Naive thymus-derived CD8-positive, alpha-beta T cell (primary cell): ENCODE measurements around the gene RNF224. TPM values are rescaled to one million over a fixed set of nuclear protein-coding genes. Genes with fewer than 3 reads are reported as not detected.

Experiments used
- ATAC-seq, 2 donors: fragments of 150-1000 bp; cut with Tn5 transposase in 1 of 2; sonication (Bioruptor Pico), chemical (Tn5 transposase) in 1 of 2; 1 replicate in 1 of 2; 2 replicates in 1 of 2; pipeline ENCODE4 v1.10.0; 2021; ENCODE audit warnings: mild to moderate bottlenecking in 2 of 2, moderate library complexity in 2 of 2
- POLR2A ChIA-PET: fragments of 350-600 bp; sonication (Branson Sonifier 250); formaldehyde crosslinking; loops from one replicate; lab custom pipeline; 2021; ENCODE audit warnings: antibody characterized with exemption; lab: Charles Lee
- DNase-seq, 10 donors: peaks; one replicate each; pipeline versions ENCODE4 v3.0.0 to v3.0.0-alpha.2; 2020 to 2022
- H3K27ac Mint-ChIP-seq, 10 donors: one replicate each; pipeline ENCODE4 v1.8.0; 2020 to 2022; ENCODE audit warnings: mild to moderate bottlenecking in 10 of 10, mixed read lengths in 10 of 10, moderate library complexity in 4 of 10, inconsistent platforms in 1 of 10
- H3K27me3 Mint-ChIP-seq, 5 donors: one replicate each; pipeline ENCODE4 v1.8.0; 2021 to 2022; ENCODE audit warnings: mixed read lengths in 5 of 5
- H3K36me3 Mint-ChIP-seq, 3 donors: one replicate each; pipeline ENCODE4 v1.8.0; 2020 to 2022; ENCODE audit warnings: mixed read lengths in 3 of 3, mild to moderate bottlenecking in 2 of 3, inconsistent platforms in 1 of 3
- H3K4me1 Mint-ChIP-seq, 4 donors: one replicate each; pipeline ENCODE4 v1.8.0; 2021 to 2022; ENCODE audit warnings: mixed read lengths in 4 of 4
- H3K4me3 Mint-ChIP-seq, 10 donors: one replicate each; pipeline ENCODE4 v1.8.0; 2020 to 2022; ENCODE audit warnings: mild to moderate bottlenecking in 10 of 10, mixed read lengths in 10 of 10, moderate library complexity in 6 of 10, inconsistent platforms in 1 of 10
- H3K9me3 Mint-ChIP-seq, 9 donors: one replicate each; pipeline ENCODE4 v1.8.0; 2020 to 2022; ENCODE audit warnings: mixed read lengths in 9 of 9, mild to moderate bottlenecking in 3 of 9, inconsistent platforms in 1 of 9, moderate library complexity in 1 of 9
- polyA plus RNA-seq, 3 donors: library from polyadenylated mRNA; unstranded; fragments of 300-500 nt; fragmentation: Illumina TruSeq; gene quantifications; one replicate each; pipeline ENCODE4 v1.2.3, GENCODE V29; 2021
- total RNA-seq, 8 experiments: library from RNA in 2 of 8; stranded (reverse) in 2 of 8; gene quantifications; one replicate each; pipeline ENCODE4 v1.2.3 and lab custom pipeline; 2021 to 2026

Gene RNF224
- total and polyA plus RNA-seq, 5 experiments from 2014 or later: 0.21 TPM; not detected in 4

GRCh38 chr9:137186385-137186784 is 40.9 kb upstream of the RNF224 start:
- ATAC-seq (no peak), DNase-seq (no peak)
- Mint-ChIP-seq H3K4me3 (peak overlapping the region; percentile 30 to 95 (median 88)), H3K4me1 (peaks cover 8 to 50% (median 41%) of the 10 kb centered on the region in 4 donors), H3K9me3 (no peaks in the 10 kb centered on the region), H3K36me3 (peaks cover 0 to 32% (median 13%) of the 10 kb centered on the region in 3 donors), H3K27me3 (no peaks in the 10 kb centered on the region), H3K27ac (peak overlapping the region in 4 of 10 donors; percentile 47 to 96 (median 64))
- POLR2A ChIA-PET: interaction anchor here (0.6 to 8.1 kb wide), 5 partner anchors 12 to 759 kb away, joined by 3 to 135 read pairs (median 12); partner anchors contain the start of genes CYSRT1, NDOR1, RNF208 and RNF224

GRCh38 chr9:137187386-137187785 is 39.9 kb upstream of the RNF224 start:
- POLR2A ChIA-PET: interaction anchor here (0.5 to 8.1 kb wide), 17 partner anchors 9 to 431 kb away, joined by 3 to 135 read pairs (median 6); partner anchors contain the start of genes CYSRT1, MAN1B1, NDOR1 and RNF208
- no peaks in the 10 kb centered on the region for H3K27me3 Mint-ChIP-seq
- peaks cover 8 to 50% (median 41%) of the 10 kb centered on the region in 4 donors for H3K4me1 Mint-ChIP-seq
- ATAC-seq (no peak), DNase-seq (no peak)
- H3K27ac Mint-ChIP-seq: peak overlapping the region; percentile 83 to 97 (median 93)
- H3K36me3 Mint-ChIP-seq: peaks cover 0 to 27% (median 9%) of the 10 kb centered on the region in 3 donors
- no peaks in the 10 kb centered on the region for H3K9me3 Mint-ChIP-seq
- H3K4me3 Mint-ChIP-seq: peak overlapping the region; percentile 87 to 96 (median 91)

- DNase-seq (no peak), ATAC-seq (peak in 1 of 2 donors; percentile 21)
- H3K9me3 Mint-ChIP-seq: no peaks in the 10 kb centered on the region
- no peaks in the 10 kb centered on the region for H3K27me3 Mint-ChIP-seq
- peaks cover 8 to 50% (median 41%) of the 10 kb centered on the region in 4 donors for H3K4me1 Mint-ChIP-seq
- peak overlapping the region; percentile 87 to 96 (median 91) for H3K4me3 Mint-ChIP-seq
- POLR2A ChIA-PET: interaction anchor here (0.5 to 8.1 kb wide), 21 partner anchors 10 to 430 kb away, joined by 3 to 135 read pairs (median 5); partner anchors contain the start of genes CYSRT1, LRRC26, MAN1B1 and NDOR1
- peaks cover 0 to 21% (median 9%) of the 10 kb centered on the region in 3 donors for H3K36me3 Mint-ChIP-seq
- peak overlapping the region; percentile 83 to 97 (median 93) for H3K27ac Mint-ChIP-seq
These were observed 39.2 kb upstream of the RNF224 start for GRCh38 chr9:137188086-137188489.

- no peaks in the 10 kb centered on the region for H3K27me3 Mint-ChIP-seq
- DNase-seq: peak; percentile 83 to 95 (median 94)
- peak within 1 kb of the TSS; percentile 87 to 96 (median 92) for H3K4me3 Mint-ChIP-seq
- peaks cover 0 to 16% (median 4%) of the 10 kb centered on the region in 3 donors for H3K36me3 Mint-ChIP-seq
- no peaks in the 10 kb centered on the region for H3K9me3 Mint-ChIP-seq
- peaks cover 8 to 50% (median 41%) of the 10 kb centered on the region in 4 donors for H3K4me1 Mint-ChIP-seq
- ATAC-seq: peak; percentile 79
- POLR2A ChIA-PET: interaction anchor here (0.8 to 8.1 kb wide), 22 partner anchors 13 to 286 kb away, joined by 3 to 135 read pairs (median 4); partner anchors contain the start of genes CYSRT1, LRRC26, MAN1B1 and NDOR1
- peak within 1 kb of the TSS; percentile 83 to 98 (median 94) for H3K27ac Mint-ChIP-seq
These were observed 38.6 kb upstream of the RNF224 start, which contains the start of the genes ANAPC2 and SSNA1 for GRCh38 chr9:137188490-137189296. Gene ANAPC2, minus strand, starts transcription at chr9:137188560. Its CDS starts 28 bp downstream, at chr9:137188532. Gene SSNA1, plus strand, starts transcription at chr9:137188676. Its CDS starts 51 bp downstream, at chr9:137188727.

GRCh38 chr9:137189297-137190295 is 37.7 kb upstream of the RNF224 start:
- H3K4me3 Mint-ChIP-seq: peak overlapping the region; percentile 87 to 95 (median 92)
- no peaks in the 10 kb centered on the region for H3K9me3 Mint-ChIP-seq
- peaks cover 0 to 7% (median 4%) of the 10 kb centered on the region in 3 donors for H3K36me3 Mint-ChIP-seq
- DNase-seq: no peak
- no peaks in the 10 kb centered on the region for H3K27me3 Mint-ChIP-seq
- peaks cover 6 to 46% (median 36%) of the 10 kb centered on the region in 4 donors for H3K4me1 Mint-ChIP-seq
- peak overlapping the region; percentile 77 to 98 (median 94) for H3K27ac Mint-ChIP-seq
- POLR2A ChIA-PET: interaction anchor here (0.8 to 8.1 kb wide), 16 partner anchors 13 to 120 kb away, joined by 3 to 135 read pairs (median 7); partner anchors contain the start of genes CYSRT1, MAN1B1, NDOR1 and NELFB
- no peak for ATAC-seq

- Mint-ChIP-seq H3K27me3 (no peaks in the 10 kb centered on the region), H3K9me3 (no peaks in the 10 kb centered on the region), H3K4me1 (peaks cover 6 to 43% (median 36%) of the 10 kb centered on the region in 4 donors), H3K36me3 (peaks cover 0 to 4% (median 4%) of the 10 kb centered on the region in 3 donors), H3K27ac (peak overlapping the region in 6 of 10 donors; percentile 40 to 83 (median 58)), H3K4me3 (peak overlapping the region; percentile 39 to 92 (median 64))
- no peak for DNase-seq
- ATAC-seq: no peak
- POLR2A ChIA-PET: interaction anchor here (2.6 to 8.1 kb wide), 3 partner anchors 12 to 35 kb away, joined by 6 to 135 read pairs (median 59); partner anchors contain the start of genes CYSRT1, NDOR1, RNF208 and RNF224
These were observed 36.9 kb upstream of the RNF224 start for GRCh38 chr9:137190315-137190856.

- no peaks in the 10 kb centered on the region for H3K9me3 Mint-ChIP-seq
- DNase-seq (no peak), ATAC-seq (no peak)
- POLR2A ChIA-PET: interaction anchor here (4.9 to 8.1 kb wide), 2 partner anchors 11 to 34 kb away, joined by 59 to 135 read pairs; partner anchors contain the start of genes CYSRT1, NDOR1, RNF208 and RNF224
- H3K4me1 Mint-ChIP-seq: peaks cover 6 to 37% (median 33%) of the 10 kb centered on the region in 4 donors
- peaks cover 0 to 4% (median 3%) of the 10 kb centered on the region in 3 donors for H3K36me3 Mint-ChIP-seq
- H3K4me3 Mint-ChIP-seq: peak overlapping the region in 4 of 10 donors; percentile 34 to 72 (median 55)
- peak overlapping the region in 5 of 10 donors; percentile 18 to 77 (median 57) for H3K27ac Mint-ChIP-seq
- no peaks in the 10 kb centered on the region for H3K27me3 Mint-ChIP-seq
These were observed 36.1 kb upstream of the RNF224 start for GRCh38 chr9:137191245-137191644.

GRCh38 chr9:137191691-137192447 is 35.4 kb upstream of the RNF224 start:
- POLR2A ChIA-PET: interaction anchor here (1.4 to 8.1 kb wide), 3 partner anchors 10 to 49 kb away, joined by 3 to 135 read pairs (median 6); partner anchors contain the start of genes NDOR1, TMEM203 and TPRN
- H3K36me3 Mint-ChIP-seq: peaks cover 0 to 4% (median 2%) of the 10 kb centered on the region in 3 donors
- H3K27ac Mint-ChIP-seq: peak overlapping the region in 1 of 10 donors; percentile 57
- H3K9me3 Mint-ChIP-seq: no peaks in the 10 kb centered on the region
- H3K4me1 Mint-ChIP-seq: peaks cover 6 to 31% (median 30%) of the 10 kb centered on the region in 4 donors
- DNase-seq: no peak
- H3K27me3 Mint-ChIP-seq: no peaks in the 10 kb centered on the region
- no peak for ATAC-seq
- H3K4me3 Mint-ChIP-seq: no peak overlapping the region

- peaks cover 6 to 27% (median 25%) of the 10 kb centered on the region in 4 donors for H3K4me1 Mint-ChIP-seq
- peak overlapping the region in 1 of 10 donors; percentile 52 for H3K27ac Mint-ChIP-seq
- no peaks in the 10 kb centered on the region for H3K27me3 Mint-ChIP-seq
- H3K36me3 Mint-ChIP-seq: peaks cover 0 to 4% (median 2%) of the 10 kb centered on the region in 3 donors
- H3K4me3 Mint-ChIP-seq: no peak overlapping the region
- POLR2A ChIA-PET: interaction anchor here (1.4 to 8.1 kb wide), 3 partner anchors 10 to 48 kb away, joined by 3 to 135 read pairs (median 6); partner anchors contain the start of genes NDOR1, TMEM203 and TPRN
- ATAC-seq (no peak), DNase-seq (no peak)
- H3K9me3 Mint-ChIP-seq: no peaks in the 10 kb centered on the region
These were observed 34.9 kb upstream of the RNF224 start for GRCh38 chr9:137192448-137192780.

GRCh38 chr9:137192859-137193258 is 34.4 kb upstream of the RNF224 start:
- no peak overlapping the region for H3K27ac Mint-ChIP-seq
- no peaks in the 10 kb centered on the region for H3K27me3 Mint-ChIP-seq
- H3K36me3 Mint-ChIP-seq: peaks cover 0 to 4% (median 0%) of the 10 kb centered on the region in 3 donors
- no peak overlapping the region for H3K4me3 Mint-ChIP-seq
- POLR2A ChIA-PET: interaction anchor here (1.4 to 8.1 kb wide), 3 partner anchors 9 to 48 kb away, joined by 3 to 135 read pairs (median 6); partner anchors contain the start of genes NDOR1, TMEM203 and TPRN
- DNase-seq (no peak), ATAC-seq (no peak)
- peaks cover 6 to 23% (median 21%) of the 10 kb centered on the region in 4 donors for H3K4me1 Mint-ChIP-seq
- no peaks in the 10 kb centered on the region for H3K9me3 Mint-ChIP-seq
